ENCODE data around the gene MRTFA.
A peak's percentile ranks its signal among the peaks of the same experiment; 100 is the strongest.
"Not testable (repeated sequence)": the region's sequence is repeated elsewhere in the genome, so short reads cannot be mapped to it uniquely, and the experiment has no call there.

Gene MRTFA

DNA sequence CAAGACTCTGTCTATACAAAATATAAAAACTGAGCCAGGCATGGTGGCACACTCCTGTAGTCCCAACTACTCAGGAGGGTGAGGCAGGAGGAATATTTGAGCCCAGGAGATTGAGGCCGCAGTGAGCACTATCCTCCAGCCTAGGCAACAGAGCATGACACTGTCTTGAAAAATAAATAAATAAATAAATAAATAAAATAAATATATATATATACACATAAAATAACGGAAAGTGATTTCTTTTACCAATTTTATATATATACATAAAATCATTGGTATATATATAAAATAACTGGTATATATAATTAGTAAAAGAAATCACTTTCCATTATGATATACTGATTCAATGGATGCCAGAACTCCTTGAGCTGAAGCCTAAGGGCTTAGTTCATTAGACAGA lies 91.8 kb downstream of the MRTFA start:
- no peak for DNase-seq

DNA sequence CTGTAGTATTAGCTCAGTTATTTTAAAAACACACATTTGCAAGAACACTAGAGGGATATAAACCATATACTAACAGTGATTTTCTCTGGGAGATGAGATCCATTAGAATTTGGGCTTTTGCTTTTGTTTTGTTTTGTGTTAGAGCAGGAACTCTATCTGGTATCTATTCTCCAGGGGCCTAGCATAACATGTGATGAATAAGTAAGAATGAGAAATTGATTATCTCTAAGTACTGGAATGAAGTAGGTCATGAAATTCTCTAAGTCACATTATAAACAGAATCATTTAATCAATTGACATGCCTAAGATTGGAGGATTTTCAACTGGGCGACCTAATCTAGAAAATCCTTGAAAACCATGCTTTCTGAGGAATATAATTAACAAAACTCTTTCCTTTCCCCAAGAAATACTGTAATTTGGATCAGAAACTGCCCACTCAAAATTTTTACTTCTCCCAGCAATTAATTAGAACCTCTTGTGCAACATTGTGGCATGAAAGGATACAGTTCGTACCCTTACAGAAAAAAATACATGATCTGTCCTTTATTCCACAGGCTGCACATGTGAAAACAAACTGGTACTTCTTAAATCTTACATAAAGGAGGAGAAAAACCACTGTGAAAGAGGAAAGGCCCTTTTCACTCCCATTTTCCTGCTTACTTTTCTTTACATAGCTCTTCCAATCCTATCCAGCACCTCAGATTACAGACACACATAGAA lies 93.5 kb downstream of the MRTFA start:
- DNase-seq: no peak

DNA sequence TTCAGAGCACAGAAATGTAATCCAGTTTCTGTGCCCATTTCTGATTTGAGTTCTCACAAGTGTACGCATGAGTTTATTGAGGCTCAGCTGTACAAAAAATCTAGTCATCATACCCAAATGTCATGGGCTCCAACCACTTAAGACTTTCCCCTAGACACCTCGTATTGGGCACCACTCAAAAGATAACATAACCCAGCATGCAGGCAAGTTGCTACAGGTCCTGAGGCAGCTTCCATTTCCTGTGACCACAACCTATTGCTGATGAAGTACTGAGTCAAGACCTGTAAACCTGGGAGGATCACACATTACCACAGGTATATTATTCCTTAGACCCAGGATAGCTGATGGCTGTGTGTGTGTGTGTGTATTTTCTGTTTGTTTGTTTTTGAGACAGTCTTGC lies 95.2 kb downstream of the MRTFA start:
- no peak for DNase-seq

DNA sequence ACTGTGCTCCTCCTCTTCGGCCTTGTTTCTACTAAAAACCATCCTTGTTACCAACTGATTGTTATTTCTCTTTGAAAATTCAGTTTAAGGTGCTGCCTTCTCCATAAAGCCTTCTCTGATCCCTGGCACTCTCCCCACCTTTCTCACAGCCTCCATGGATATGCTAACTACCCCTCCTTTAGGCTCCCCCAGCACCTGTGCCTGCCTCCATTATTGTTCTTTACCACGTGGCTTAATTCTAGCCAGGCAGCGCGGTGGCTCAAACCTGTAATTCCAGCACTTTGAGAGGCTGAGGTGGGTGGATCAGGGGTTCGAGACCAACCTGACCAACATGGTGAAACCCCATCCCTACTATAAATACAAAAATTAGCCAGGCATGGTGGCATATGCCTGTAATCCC lies 96.3 kb downstream of the MRTFA start:
- DNase-seq: no peak

DNA sequence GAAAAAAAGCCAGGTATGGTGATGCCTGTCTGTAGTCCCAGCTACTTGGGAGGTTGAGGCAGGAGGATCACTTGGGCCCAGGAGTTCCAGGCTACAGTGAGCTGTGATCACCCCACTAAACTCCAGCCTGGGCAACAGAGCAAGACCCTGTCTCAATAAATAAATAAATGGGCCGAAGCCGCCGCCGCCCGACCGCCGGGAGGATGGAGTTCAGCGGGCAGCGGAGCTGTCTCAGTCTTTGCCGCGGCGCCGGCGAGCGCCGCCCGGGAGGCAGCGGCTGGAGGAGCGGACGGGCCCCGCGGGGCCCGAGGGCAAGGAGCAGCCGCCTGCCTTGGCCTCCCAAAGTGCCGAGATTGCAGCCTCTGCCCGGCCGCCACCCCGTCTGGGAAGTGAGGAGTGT lies 100.4 kb downstream of the MRTFA start:
- DNase-seq: not testable (repeated sequence)

DNA sequence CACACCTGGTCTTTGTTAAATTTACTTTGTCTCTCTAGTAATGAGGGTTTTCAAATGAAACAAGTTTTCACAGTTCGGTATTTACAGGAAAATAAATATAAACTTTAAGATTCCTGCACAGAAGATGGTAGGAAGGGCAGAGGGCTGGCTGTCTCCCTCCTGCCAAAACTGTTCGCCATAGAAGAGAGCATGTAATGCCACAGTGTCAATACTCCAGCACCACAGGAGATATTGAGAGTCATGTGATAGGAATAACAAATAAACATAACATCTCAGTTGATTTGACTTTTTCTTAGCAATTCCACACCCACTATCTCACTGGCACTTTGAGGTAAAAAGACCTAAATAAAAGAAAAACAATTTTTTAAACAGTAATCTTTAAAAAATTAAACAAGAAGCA lies 100.9 kb downstream of the MRTFA start:
- DNase-seq: no peak

DNA sequence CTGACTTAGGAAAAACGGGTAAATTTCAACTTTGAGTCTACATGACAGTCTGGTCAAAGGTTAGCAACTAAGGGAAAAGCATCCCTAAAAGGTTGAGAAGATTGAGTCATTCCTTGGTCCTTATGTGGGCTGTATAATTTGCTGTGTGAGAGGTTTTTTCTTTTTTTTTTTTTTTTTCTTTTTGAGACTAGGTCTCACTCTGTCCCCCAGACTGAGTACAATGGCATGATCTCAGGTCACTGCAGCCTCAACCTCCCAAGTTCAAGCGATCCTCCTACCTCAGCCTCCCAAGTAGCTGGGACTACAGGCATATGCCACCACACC lies 101.4 kb downstream of the MRTFA start:
- DNase-seq: no peak

DNA sequence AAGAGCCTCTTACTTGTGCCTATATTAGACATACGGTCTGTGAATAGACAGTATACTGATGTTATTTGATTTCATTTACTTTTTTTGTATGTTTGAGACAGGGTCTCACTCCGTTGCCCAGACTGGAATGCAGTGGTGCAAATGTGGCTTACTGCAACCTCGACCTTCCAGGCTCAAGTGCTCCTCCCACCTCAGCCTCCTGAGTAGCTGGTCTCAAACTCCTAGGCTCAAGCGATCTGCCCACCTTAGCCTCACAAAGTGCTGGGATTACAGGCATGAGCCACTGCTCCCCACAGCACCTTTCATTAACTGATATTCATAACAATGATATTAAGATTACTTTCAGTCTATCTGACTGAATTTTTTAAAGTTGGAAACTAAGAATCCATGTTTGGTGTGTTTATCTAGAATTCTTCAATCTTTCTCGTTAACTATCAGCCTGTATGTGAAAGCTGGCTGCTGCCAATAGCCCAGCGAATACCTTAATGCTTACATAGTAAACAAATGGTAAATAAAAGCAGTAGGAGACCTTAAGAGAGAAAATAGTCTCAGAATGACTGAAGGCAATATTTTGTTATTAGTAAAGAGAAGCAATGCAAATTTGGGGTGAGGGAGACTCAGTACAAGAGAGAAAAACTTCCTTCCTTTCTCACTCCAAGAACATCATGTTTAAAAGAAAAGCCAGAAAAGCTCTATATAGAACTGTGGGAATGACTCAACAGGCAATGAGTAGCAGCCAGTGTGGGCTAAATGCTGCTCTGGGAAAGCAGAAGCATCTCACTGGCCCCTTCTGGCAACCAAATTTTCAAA lies 101.9 kb downstream of the MRTFA start:
- peak; percentile 75 to 81 for DNase-seq

DNA sequence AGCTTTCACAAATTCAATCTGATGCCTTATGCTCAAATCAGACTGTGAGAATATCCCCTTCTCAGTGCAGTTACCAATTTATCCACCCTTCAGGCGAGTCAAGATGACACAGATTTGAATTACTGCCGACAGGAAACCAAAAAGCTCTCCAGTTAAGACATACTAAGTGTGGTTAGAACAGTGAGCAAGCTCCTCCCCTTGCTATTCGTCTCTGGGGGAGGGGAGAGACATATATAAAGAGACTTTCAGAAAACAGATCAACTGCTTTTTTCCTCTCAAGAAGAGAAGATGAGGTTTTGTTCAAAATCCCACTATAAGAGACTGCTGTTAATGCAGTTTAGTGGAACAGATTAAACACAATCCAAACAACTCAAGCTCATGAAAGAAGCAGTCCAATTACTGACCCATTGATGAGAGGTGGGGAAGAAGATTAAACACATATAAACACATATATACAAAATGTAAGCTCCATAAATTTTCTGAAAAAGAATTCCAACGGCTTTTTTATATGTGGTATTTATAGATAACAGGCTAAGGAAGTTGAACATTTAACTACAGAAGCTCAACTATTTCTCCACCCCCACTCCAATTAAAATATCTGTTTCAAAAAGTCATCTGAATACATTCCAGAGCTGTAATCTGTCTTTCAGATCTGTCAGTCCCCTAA lies 102.7 kb downstream of the MRTFA start:
- peak; percentile 94 to 95 for DNase-seq

DNA sequence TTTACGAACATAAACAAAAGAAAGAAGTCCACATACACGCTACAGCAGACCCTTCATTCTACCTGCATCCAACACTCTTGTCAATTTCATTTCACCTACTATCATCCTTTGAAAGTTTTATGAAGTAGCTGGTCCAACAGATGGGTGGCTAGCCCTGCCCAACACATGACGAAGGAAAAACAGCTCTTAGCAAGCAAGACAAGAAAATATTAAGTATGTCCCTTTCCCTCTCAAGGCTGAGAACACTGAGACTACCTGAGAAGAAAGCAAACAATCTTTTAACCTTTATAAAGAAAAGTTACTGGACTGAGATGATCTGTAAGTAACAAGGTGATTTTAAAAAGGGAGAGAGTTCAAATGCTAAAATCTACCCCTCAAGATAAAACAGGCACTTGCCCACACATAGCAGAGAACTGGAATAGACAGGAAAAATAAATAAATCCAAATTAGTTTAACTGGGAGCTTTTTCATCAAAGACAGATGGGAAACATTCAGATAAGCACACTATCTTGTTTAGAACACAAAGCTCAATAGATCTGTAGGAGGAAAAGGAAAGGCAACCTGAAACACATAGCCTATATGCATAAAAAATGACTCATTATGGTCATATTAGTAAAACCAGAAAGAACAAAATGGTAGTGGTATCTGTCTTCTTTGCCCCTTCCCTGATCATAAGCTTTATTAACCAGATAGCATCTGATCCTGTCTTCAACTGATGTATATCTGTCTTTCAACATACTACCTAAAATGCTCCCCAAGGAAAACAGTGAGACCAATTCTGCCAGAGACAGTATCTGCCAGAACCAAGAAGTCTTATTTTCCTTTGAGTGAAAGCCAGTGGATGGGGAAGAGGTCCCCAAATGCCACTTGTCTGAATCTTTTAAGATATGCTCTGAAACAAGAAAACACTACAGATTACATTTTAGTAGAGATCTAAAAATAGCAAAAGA lies 104.3 kb downstream of the MRTFA start:
- DNase-seq: no peak

DNA sequence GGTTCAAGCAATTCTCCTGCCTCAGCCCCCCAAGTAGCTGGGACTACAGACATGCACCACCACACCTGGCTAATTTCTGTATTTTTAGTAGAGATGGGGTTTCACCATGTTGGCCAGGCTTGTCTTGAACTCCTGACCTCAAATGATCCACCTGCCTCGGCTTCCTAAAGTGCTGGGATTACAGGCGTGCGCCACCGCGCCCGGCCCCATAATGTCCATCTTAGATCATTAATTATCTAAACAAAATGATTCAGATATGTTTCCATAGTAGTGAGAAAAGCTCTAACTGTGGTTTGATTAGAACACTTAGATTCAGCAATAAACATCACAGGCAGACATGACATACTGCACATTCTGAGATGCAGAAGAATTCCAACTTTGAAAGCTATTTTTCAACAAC lies 106.1 kb downstream of the MRTFA start:
- DNase-seq: not testable (repeated sequence)

DNA sequence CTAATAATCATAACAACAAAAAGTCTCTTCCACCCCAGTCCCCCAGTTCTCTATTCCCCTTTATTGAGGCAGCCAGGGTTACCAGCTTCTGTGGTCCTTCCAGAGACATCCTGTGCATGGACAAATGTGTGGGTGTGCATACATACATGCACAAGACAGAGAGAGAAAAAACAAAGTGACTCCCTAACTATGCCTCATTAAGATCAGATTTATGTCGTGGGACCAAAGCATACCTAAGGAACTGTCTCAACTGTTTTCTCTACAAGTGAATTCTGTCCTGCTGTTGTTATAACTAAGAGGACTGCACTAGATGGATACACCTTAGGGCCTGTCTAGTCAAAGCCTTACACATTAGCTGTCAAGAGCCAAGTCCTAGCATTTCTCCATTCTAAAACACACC lies 106.7 kb downstream of the MRTFA start:
- no peak for DNase-seq

DNA sequence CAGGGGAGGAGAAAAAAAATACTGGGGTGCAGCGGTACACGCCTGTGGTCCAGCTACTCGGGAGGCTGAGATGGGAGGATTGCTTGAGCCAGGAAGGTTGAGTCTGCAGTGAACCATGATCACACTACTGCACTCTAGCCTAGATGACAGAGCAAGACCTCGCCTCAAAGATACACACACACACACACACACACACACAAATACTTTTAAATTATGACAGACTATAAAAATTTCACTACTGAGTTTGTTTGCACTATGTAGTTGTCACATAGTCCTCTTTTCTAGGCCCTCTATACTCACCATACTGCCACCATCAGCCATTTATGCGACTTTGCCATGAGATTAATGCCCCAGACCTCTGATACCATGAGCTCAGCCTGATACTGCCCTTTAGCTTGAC lies 109.6 kb downstream of the MRTFA start:
- no peak for DNase-seq

DNA sequence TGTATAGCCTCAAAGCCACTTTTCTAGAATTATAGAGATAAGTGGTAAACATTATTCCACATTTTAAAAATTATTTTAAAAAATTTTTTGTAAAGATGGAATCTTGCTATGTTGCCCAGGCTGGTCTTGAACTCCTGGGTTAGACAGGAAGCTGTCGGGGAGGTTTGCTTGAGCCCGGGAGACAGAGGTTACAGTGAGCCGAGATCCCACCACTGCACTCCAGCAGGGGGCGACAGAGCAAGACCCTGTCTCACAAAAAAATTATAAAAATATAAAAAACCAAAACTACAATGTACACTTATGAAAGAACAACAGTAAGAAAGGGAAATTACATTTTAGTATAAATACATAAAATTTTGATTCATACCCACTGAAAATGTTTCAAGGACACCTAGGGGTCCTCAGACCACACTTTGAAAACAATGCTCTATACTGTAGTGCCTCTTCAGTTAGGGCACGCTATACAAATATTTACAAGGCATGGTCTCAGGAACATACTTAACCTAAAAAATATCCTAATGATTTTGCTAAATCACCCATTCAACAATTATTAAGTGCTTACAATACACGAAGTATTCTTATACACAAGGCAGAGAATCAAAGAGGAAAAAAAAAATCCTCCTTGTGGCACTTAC lies 111.2 kb downstream of the MRTFA start:
- DNase-seq: peak; percentile 62

DNA sequence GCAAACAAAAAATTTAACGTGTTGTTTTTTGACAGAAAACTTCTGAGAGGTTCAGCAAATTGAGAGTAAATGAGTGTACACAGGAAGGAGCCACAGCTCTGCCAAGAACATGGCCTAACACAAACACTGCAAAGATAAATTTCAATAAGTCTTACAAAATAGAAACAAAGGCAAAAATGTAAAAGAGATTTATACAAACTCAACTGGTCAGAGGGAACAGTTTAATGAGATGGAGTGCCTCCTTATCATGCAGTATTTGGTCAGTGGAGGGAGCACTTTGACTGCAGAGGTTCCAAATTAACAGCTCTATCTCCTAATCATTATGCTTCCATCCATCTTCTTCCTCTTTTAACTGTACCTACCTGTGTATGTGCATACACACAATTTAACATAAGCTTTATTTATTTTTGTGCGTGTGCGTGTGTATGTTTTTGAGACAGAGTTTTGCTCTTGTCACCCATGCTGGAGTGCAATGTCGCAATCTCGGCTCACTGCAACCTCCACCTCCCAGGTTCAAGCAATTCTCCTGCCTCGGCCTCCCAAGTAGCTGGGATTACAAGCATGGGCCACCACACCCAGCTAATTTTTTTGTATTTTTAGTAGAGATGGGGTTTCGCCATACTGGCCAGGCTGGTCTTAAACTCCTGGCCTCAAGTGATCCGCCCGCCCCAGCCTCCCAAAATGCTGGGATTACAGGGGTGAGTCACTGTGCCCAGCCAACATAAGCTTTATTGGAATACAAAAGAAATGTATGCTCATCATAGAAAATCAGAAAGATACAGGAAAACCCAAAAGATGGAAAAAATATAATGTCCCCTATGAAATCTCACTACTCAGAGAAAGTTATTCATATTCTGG lies 111.9 kb downstream of the MRTFA start:
- DNase-seq: peak; percentile 22 to 48

DNA sequence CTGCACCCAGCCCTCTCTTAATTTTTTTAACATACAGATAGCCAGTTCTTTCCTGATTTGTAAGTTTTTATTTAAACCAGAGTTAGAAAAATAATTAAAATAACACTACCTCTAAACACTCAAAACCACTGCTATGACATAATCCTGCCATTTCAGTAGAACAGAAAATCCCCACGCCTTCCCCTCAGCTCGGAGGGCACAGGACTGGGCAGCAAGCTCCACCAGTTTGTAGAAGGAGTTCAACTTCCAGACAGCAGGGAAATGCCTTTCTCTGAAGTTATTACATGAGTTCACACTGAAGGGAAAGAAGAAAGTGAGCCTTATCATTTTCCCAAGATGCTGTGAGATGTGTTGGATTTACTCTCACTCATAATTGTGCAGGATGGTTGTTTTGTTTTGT lies 114.4 kb downstream of the MRTFA start:
- DNase-seq: no peak

DNA sequence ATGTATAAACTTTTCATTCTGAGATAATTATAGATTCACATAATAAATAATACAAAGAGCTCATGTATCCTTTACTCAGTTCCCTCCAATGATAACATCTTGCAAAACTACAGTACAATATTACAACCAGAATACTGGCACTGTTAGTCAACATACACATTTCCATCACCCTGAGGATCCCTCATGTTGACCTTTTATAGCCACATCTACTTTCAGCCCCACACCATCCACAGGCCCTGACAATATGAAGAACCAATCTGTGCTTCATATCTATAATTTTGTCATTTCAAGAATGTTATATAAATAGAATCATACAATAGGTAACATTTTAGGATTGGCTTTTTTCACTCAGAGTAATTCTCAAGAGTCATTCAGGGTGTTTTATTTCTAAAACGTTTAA lies 115.5 kb downstream of the MRTFA start:
- DNase-seq: no peak

DNA sequence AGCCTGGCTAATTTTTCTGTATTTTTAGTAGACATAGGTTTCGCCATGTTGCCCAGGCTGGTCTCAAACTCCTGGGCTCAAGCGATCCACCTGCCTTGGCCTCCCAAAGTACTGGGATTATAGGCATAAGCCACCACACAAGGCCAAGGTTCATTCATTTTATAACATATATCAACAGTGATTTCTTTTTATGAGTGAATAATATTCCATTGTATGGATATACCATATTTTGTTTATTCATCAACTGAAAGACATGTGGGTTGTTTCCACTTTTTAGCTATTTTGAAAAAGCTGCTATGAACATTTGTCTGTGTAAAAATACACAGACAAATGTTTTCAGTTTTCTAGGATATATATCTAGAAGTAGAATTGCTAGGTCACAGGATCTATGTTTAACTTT lies 116.0 kb downstream of the MRTFA start:
- no peak for DNase-seq

DNA sequence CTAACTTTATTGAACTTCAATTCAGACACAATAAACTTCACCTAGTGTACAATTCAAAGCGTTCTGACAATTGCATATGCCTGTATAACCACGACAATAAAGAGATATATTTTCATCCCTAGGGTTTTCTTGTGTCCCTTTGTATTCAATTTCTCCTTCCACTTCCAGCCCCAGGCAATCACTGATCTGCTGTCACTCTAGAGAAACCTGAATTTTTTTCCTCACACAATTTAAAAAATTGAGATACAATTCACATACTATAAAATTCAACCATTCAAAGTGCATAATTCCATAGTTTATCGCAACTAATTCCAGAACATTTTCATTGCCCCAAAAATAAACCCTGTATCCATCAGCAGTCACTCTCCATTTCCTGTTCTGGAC lies 116.6 kb downstream of the MRTFA start:
- no peak for DNase-seq

DNA sequence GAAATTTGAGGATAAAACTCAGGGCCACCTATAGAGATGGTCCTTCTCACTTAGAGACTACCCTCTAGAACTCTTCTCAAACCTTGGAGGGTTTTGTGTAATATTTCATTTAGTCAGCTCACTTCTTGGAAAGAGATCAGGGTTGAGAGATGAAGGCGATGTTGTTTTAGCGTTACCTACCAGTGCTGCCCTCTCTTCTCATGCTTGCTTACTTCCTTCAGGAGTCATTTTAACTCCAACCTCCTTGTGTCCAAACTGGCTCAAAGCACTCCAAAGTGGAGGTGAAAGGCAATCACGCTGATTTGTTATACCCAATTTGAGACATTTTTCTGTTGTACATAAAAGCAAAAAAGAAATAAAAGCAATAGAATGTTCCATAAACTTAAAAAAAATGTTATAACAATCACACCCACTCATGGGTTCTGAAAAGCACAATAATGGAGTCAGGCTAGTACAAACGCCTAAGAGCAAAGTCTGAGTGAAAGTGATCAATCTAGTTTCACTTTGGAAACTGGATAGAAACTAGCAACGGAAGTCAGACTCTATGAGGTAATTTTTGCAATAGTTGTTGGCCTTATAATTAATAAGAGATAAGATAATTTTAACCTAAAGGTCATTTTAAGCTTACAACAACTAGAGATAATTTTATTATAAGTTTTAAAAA lies 117.1 kb downstream of the MRTFA start:
- DNase-seq: no peak

DNA sequence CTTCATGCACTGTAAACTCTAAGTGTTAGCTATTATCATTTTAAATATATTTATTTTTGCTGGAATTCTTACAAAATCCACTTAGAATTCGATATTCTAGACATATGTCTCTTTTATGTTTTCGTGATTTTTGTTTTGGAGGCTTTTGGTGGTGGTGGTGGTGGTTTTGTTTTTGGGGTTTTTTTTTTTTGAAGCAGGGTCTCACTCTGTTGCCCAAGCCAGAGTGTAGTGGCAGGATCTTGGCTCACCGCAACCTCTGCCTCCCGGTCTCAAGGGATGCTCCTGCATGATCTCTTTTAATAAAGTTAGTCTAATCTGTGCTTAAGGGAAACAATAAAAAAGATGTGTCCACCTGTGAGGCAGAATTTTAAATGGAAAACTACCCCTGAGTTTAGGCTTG lies 117.7 kb downstream of the MRTFA start:
- no peak for DNase-seq

Data from Kasumi-1 (cell line).